Liver (tissue), 9 donors: ENCODE measurements around the gene SEMA3G. TPM values are rescaled to one million over a fixed set of nuclear protein-coding genes. Genes with fewer than 3 reads are reported as not detected.

Source experiments
- DNase-seq: peaks from one replicate; pipeline ENCODE4 v3.0.0-alpha.2; 2017; ENCODE audit warnings: low spot score
- H3K27ac ChIP-seq, 2 donors: one replicate each; pipeline ENCODE4 v1.7.0; 2013; ENCODE audit warnings: inconsistent platforms in 2 of 2, low read length in 2 of 2, control low read depth in 1 of 2, low read depth in 1 of 2, mild to moderate bottlenecking in 1 of 2
- H3K27me3 ChIP-seq, 4 donors: one replicate each; pipeline versions ENCODE4 v1.6.1 to v1.7.0; 2013; ENCODE audit warnings: low read length in 3 of 4, inconsistent platforms in 1 of 4, mild to moderate bottlenecking in 1 of 4, moderate library complexity in 1 of 4; ENCODE audit not compliant: control insufficient read depth in 4 of 4, insufficient read depth in 4 of 4
- H3K36me3 ChIP-seq, 4 donors: one replicate each; pipeline versions ENCODE4 v1.6.1 to v1.7.0; 2013; ENCODE audit warnings: low read length in 3 of 4, mild to moderate bottlenecking in 3 of 4, low read depth in 1 of 4, moderate library complexity in 1 of 4; ENCODE audit not compliant: control insufficient read depth in 4 of 4, insufficient read depth in 3 of 4
- H3K4me1 ChIP-seq, 4 donors: one replicate each; pipeline versions ENCODE4 v1.6.1 to v1.7.0; 2013; ENCODE audit warnings: low read length in 3 of 4, mild to moderate bottlenecking in 3 of 4, moderate library complexity in 1 of 4; ENCODE audit not compliant: control insufficient read depth in 4 of 4, insufficient read depth in 4 of 4
- H3K4me3 ChIP-seq, 3 donors: one replicate each; pipeline versions ENCODE4 v1.6.1 to v1.7.0; 2013; ENCODE audit warnings: low read length in 3 of 3, control low read depth in 1 of 3, low read depth in 1 of 3, mild to moderate bottlenecking in 1 of 3
- H3K9ac ChIP-seq, 2 donors: one replicate each; pipeline ENCODE4 v1.7.0; 2013; ENCODE audit warnings: low read length in 2 of 2, mild to moderate bottlenecking in 2 of 2, moderate library complexity in 2 of 2, control low read depth in 1 of 2, low read depth in 1 of 2
- H3K9me3 ChIP-seq, 4 donors: one replicate each; pipeline versions ENCODE4 v1.6.1 to v1.7.0; 2013; ENCODE audit warnings: low read length in 3 of 4; ENCODE audit not compliant: control insufficient read depth in 4 of 4
- ATF3 ChIP-seq: IDR thresholded peaks from 2 replicates; pipeline ENCODE4 v1.6.1; 2016; ENCODE audit warnings: antibody characterized with exemption
- CTCF ChIP-seq: fragments of 150-350 bp; IDR thresholded peaks from 2 replicates; pipeline ENCODE4 v1.5.1; 2017; ENCODE audit warnings: improper control_type of control experiment, low read depth, low read length; ENCODE audit not compliant: missing input control
- EGR1 ChIP-seq, 2 donors: IDR thresholded peaks; 2 replicates each; pipeline ENCODE4 v1.6.1; 2016 to 2018; ENCODE audit warnings: antibody characterized with exemption in 2 of 2, low read depth in 2 of 2
- FOXA1 ChIP-seq: IDR thresholded peaks from 2 replicates; pipeline ENCODE4 v1.6.1; 2016; ENCODE audit warnings: antibody characterized with exemption
- FOXA2 ChIP-seq: IDR thresholded peaks from 2 replicates; pipeline ENCODE4 v1.6.1; 2016; ENCODE audit warnings: antibody characterized with exemption
- GABPA ChIP-seq, 2 donors: IDR thresholded peaks in 1 of 2; conservative IDR thresholded peaks in 1 of 2; 2 replicates each; pipeline ENCODE4 v1.6.1; 2016; ENCODE audit warnings: antibody characterized with exemption in 2 of 2, mild to moderate bottlenecking in 1 of 2, moderate library complexity in 1 of 2
- HNF4A ChIP-seq, 2 donors: conservative IDR thresholded peaks; 2 replicates each; pipeline ENCODE4 v1.6.1; 2016; ENCODE audit warnings: antibody characterized with exemption in 2 of 2, mild to moderate bottlenecking in 2 of 2
- HNF4G ChIP-seq: IDR thresholded peaks from 2 replicates; pipeline ENCODE4 v1.6.1; 2016; ENCODE audit warnings: antibody characterized with exemption
- JUND ChIP-seq, 2 donors: IDR thresholded peaks; 2 replicates each; pipeline ENCODE4 v1.6.1; 2016; ENCODE audit warnings: antibody characterized with exemption in 2 of 2
- MAX ChIP-seq: IDR thresholded peaks from 2 replicates; pipeline ENCODE4 v1.6.1; 2016; ENCODE audit warnings: antibody characterized with exemption
- NR2F2 ChIP-seq: IDR thresholded peaks from 2 replicates; pipeline ENCODE4 v1.6.1; 2016; ENCODE audit warnings: antibody characterized with exemption
- RAD21 ChIP-seq, 2 donors: IDR thresholded peaks; 2 replicates each; pipeline ENCODE4 v1.6.1; 2016; ENCODE audit warnings: antibody characterized with exemption in 2 of 2, mild to moderate bottlenecking in 2 of 2
- REST ChIP-seq: IDR thresholded peaks from 2 replicates; pipeline ENCODE4 v1.6.1; 2016; ENCODE audit warnings: antibody characterized with exemption, mild to moderate bottlenecking
- RXRA ChIP-seq, 2 donors: IDR thresholded peaks; 2 replicates each; pipeline ENCODE4 v1.6.1; 2017 to 2018; ENCODE audit warnings: antibody characterized with exemption in 2 of 2, mild to moderate bottlenecking in 1 of 2
- SP1 ChIP-seq: IDR thresholded peaks from 2 replicates; pipeline ENCODE4 v1.6.1; 2018; ENCODE audit warnings: antibody characterized with exemption, mild to moderate bottlenecking
- TAF1 ChIP-seq: conservative IDR thresholded peaks from 2 replicates; pipeline ENCODE4 v1.6.1; 2016; ENCODE audit warnings: antibody characterized with exemption, mild to moderate bottlenecking
- YY1 ChIP-seq: IDR thresholded peaks from 2 replicates; pipeline ENCODE4 v1.6.1; 2016; ENCODE audit warnings: antibody characterized with exemption, mild to moderate bottlenecking
- ZBTB33 ChIP-seq: IDR thresholded peaks from 2 replicates; pipeline ENCODE4 v1.6.1; 2016; ENCODE audit warnings: antibody characterized with exemption
- WGBS: extraction: QIAGEN DNeasy Blood & Tissue Kit; methylation state at CpG from one replicate; pipeline ENCODE4 v1.1.7; 2013; 5-methylcytosine and 5-hydroxymethylcytosine counted together
- polyA plus RNA-seq, 2 donors: library from polyadenylated mRNA; stranded (reverse) in 1 of 2; unstranded in 1 of 2; fragments of 200-250 nt in 1 of 2; fragments of >200 nt in 1 of 2; fragmentation: Nextera tagmentation in 1 of 2; extraction: Ambion mirVana in 1 of 2; gene quantifications; one replicate each; pipeline versions ENCODE4 v1.2.1 to v1.2.3, GENCODE V29; 2013 to 2015
- total RNA-seq, 2 donors: library from RNA; depleted of rRNA; stranded (reverse); fragments of >200 nt; gene quantifications; one replicate each; pipeline ENCODE4 v1.2.3, GENCODE V29; 2014
- donor health status: healthy.
- donor health status: healthy.
- donor health status: healthy.
- donor health status: healthy.
- donor health status: healthy.

SEMA3G gene
- total and polyA plus RNA-seq, 4 donors = 0.47 to 1.2 (median 0.74) TPM

DNA sequence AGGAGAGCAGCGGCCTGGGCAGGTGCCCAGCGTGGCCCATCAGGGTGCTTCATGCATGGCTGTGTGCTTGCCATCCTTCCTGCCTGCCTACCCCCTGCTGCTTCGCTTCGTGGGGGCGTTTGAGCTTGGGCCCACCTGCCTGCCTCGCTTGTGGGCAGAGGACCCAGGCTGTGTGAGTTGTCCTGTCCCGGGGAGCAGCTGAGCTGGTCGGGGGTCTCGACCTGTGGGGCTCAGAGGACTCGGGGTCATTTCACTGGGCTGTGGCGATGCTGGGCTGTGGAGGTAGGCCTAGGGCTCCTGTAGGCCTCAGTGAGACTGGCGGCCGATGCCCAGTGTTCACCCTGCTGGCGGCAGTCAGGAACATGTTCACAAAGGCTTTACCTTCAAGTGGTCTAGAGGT is 38.2 kb upstream of the SEMA3G start:
- TF ChIP-seq SP1 = no peak
- TF ChIP-seq EGR1 (IDR thresholded peaks at IDR 0.05; ENCODE audit: low read depth in 2 of 2) = no peak
- TF ChIP-seq RXRA (IDR thresholded peaks at IDR 0.05) = no peak
- TF ChIP-seq NR2F2 = no peak
- TF ChIP-seq FOXA1 = no peak
- TF ChIP-seq HNF4A (conservative IDR thresholded peaks at IDR 0.05) = no peak
- no peak for TF ChIP-seq JUND (IDR thresholded peaks at IDR 0.05)
- no peak for TF ChIP-seq RAD21 (IDR thresholded peaks at IDR 0.05)
- no peak for TF ChIP-seq ATF3
- no peak for TF ChIP-seq GABPA (IDR thresholded peaks at IDR 0.05 in 1 of 2, conservative IDR thresholded peaks at IDR 0.05 in 1 of 2)
- no peak for TF ChIP-seq ZBTB33
- no peak for TF ChIP-seq TAF1
- TF ChIP-seq YY1 = no peak
- TF ChIP-seq FOXA2 = no peak
- TF ChIP-seq HNF4G = no peak
- no peak for TF ChIP-seq CTCF
- no peak for TF ChIP-seq MAX
- no peak for TF ChIP-seq REST
- DNase-seq = no peak
- no peaks in the 10 kb centered on the region for H3K9me3 ChIP-seq
- H3K27ac ChIP-seq = no peak overlapping the region
- no peak overlapping the region for H3K4me3 ChIP-seq
- H3K27me3 ChIP-seq = no peaks in the 10 kb centered on the region
- peaks cover 21 to 62% (median 31%) of the 10 kb centered on the region in 4 donors for H3K36me3 ChIP-seq
- WGBS = 89% methylated on average over 14 of the region's 14 CpGs
- peaks cover 0 to 10% (median 4%) of the 10 kb centered on the region in 4 donors for H3K4me1 ChIP-seq
- no peak overlapping the region for H3K9ac ChIP-seq
